HCT116 (cell line): Measurements from ENCODE around the gene PSMD12. TPM values are rescaled to one million over a fixed set of nuclear protein-coding genes. Genes with fewer than 3 reads are reported as not detected.
"Not testable (repeated sequence)": the region's sequence is repeated elsewhere in the genome, so short reads cannot be mapped to it uniquely, and the experiment has no call there.

Experiments used
- ATAC-seq: fragments of 200-7000 bp; cut with Tn5 transposase; 2 replicates; pipeline ENCODE4 v1.9.1; 2020; ENCODE audit warnings: mild to moderate bottlenecking, moderate library complexity
- BruUV-seq: library from RNA; stranded (reverse); fragments of 400-500 nt; replicated peaks from 2 replicates; lab custom pipeline; 2021; lab: Mats Ljungman, UMichigan
- CTCF ChIA-PET: fragments of 300-600 bp; sonication (Branson Sonifier 250); formaldehyde crosslinking; loops from one replicate; lab custom pipeline; 2021; ENCODE audit warnings: antibody characterized with exemption; lab: Charles Lee
- POLR2A ChIA-PET: fragments of 300-600, 350-600 bp; sonication (Branson Sonifier 250); formaldehyde crosslinking; loops from one replicate; lab custom pipeline; 2021; ENCODE audit warnings: antibody characterized with exemption; lab: Charles Lee
- RAD21 ChIA-PET, 2 experiments: fragments of 300-600 bp; sonication (Branson Sonifier 250); formaldehyde crosslinking; loops; one replicate each; lab custom pipeline; 2023; ENCODE audit warnings: low total read pairs in 2 of 2; ENCODE audit not compliant: uncharacterized antibody in 2 of 2, unreplicated experiment in 2 of 2, low non-redundant PET in 1 of 2; lab: Charles Lee
- DNase-seq: peaks from one replicate; pipeline ENCODE4 v3.0.0-alpha.2; 2010; ENCODE audit warnings: low read depth, low spot score
- H2AFZ ChIP-seq: fragments of 200-600 bp; shearing (Covaris generic), sonication (generic); 2 replicates; pipeline ENCODE4 v1.6.1; 2017; ENCODE audit warnings: low read depth, mixed run types, mixed read lengths, antibody characterized with exemption, low read length; ENCODE audit not compliant: poor library complexity, severe bottlenecking
- H3K27ac ChIP-seq: 2 replicates; pipeline ENCODE4 v1.5.1; 2012; ENCODE audit warnings: low read depth, low read length
- H3K27me3 ChIP-seq: fragments of 200-600 bp; sonication (generic); 2 replicates; pipeline ENCODE4 v1.6.1; 2016; ENCODE audit warnings: mixed run types, low read length, mixed read lengths; ENCODE audit not compliant: insufficient read depth
- H3K36me3 ChIP-seq, 2 experiments: fragments of 200-500 bp in 1 of 2; fragments of 200-600 bp in 1 of 2; sonication (Bioruptor generic) in 1 of 2; sonication (generic) in 1 of 2; 2 replicates each; pipeline versions ENCODE4 v1.5.1 to v1.6.1; 2014 to 2016; ENCODE audit warnings: low read length in 2 of 2, inconsistent platforms in 1 of 2, mixed read lengths in 1 of 2, mixed run types in 1 of 2; ENCODE audit not compliant: insufficient read depth in 2 of 2, control insufficient read depth in 1 of 2
- H3K4me1 ChIP-seq, 2 experiments: fragments of 200-600 bp in 1 of 2; sonication (generic) in 1 of 2; 2 replicates each; pipeline versions ENCODE4 v1.5.1 to v1.6.1; 2012 to 2017; ENCODE audit warnings: low read length in 2 of 2, inconsistent platforms in 1 of 2, mild to moderate bottlenecking in 1 of 2, mixed read lengths in 1 of 2, mixed run types in 1 of 2, moderate library complexity in 1 of 2; ENCODE audit not compliant: insufficient read depth in 2 of 2, control insufficient read depth in 1 of 2
- H3K4me2 ChIP-seq: fragments of 200-600 bp; sonication (generic); 2 replicates; pipeline ENCODE4 v1.6.1; 2017; ENCODE audit warnings: mixed run types, low read length, mixed read lengths
- H3K4me3 ChIP-seq, 2 experiments: fragments of 200-600 bp in 1 of 2; sonication (generic) in 1 of 2; replicated peaks in 1 of 2; 2 replicates each; pipeline ENCODE4 v1.5.1; 2011 to 2016; ENCODE audit warnings: low read length in 2 of 2, control low read depth in 1 of 2, low read depth in 1 of 2, mild to moderate bottlenecking in 1 of 2, mixed read lengths in 1 of 2, mixed run types in 1 of 2
- H3K79me2 ChIP-seq: fragments of 200-600 bp; sonication (generic); 2 replicates; pipeline ENCODE4 v1.6.1; 2017; ENCODE audit warnings: mild to moderate bottlenecking, mixed run types, low read length, moderate library complexity, mixed read lengths; ENCODE audit not compliant: insufficient read depth
- H3K9ac ChIP-seq: fragments of 200-600 bp; sonication (generic); 2 replicates; pipeline ENCODE4 v1.6.1; 2016; ENCODE audit warnings: low read length, mixed read lengths
- H3K9me2 ChIP-seq: fragments of 200-600 bp; sonication (generic), shearing (Covaris generic); 2 replicates; pipeline ENCODE4 v1.6.1; 2017; ENCODE audit warnings: mixed run types, mild to moderate bottlenecking, moderate library complexity; ENCODE audit not compliant: insufficient read depth
- H3K9me3 ChIP-seq, 2 experiments: fragments of 200-500 bp in 1 of 2; fragments of 200-600 bp in 1 of 2; sonication (Bioruptor generic) in 1 of 2; sonication (generic) in 1 of 2; 2 replicates each; pipeline ENCODE4 v1.6.1; 2014 to 2017; ENCODE audit warnings: low read length in 2 of 2, mixed read lengths in 2 of 2, inconsistent platforms in 1 of 2, low read depth in 1 of 2, mild to moderate bottlenecking in 1 of 2, mixed run types in 1 of 2, moderate library complexity in 1 of 2; ENCODE audit not compliant: control insufficient read depth in 1 of 2, insufficient read depth in 1 of 2
- H4K20me1 ChIP-seq: fragments of 200-600 bp; sonication (generic), shearing (Covaris generic); 2 replicates; pipeline ENCODE4 v1.6.1; 2017; ENCODE audit warnings: mixed run types, mild to moderate bottlenecking, moderate library complexity; ENCODE audit not compliant: insufficient read depth
- ATF3 ChIP-seq: IDR thresholded peaks from 2 replicates; pipeline ENCODE4 v1.6.1; 2012
- CBX3 ChIP-seq: IDR thresholded peaks from 2 replicates; pipeline ENCODE4 v1.6.1; 2012; ENCODE audit warnings: low read depth
- CEBPB ChIP-seq: IDR thresholded peaks from 2 replicates; pipeline ENCODE4 v1.6.1; 2012; ENCODE audit warnings: low read depth
- EZH2 ChIP-seq: fragments of 200-600 bp; sonication (generic); IDR thresholded peaks from 2 replicates; pipeline ENCODE4 v1.6.1; 2017; ENCODE audit warnings: antibody characterized with exemption, mixed run types
- JUND ChIP-seq: IDR thresholded peaks from 2 replicates; pipeline ENCODE4 v1.6.1; 2012
- POLR2A ChIP-seq: IDR thresholded peaks from 2 replicates; pipeline ENCODE4 v1.7.0; 2011; ENCODE audit warnings: borderline replicate concordance; ENCODE audit not compliant: insufficient read depth, insufficient read length; ENCODE audit errors: extremely low read depth
- POLR2AphosphoS5 ChIP-seq: IDR thresholded peaks from 2 replicates; pipeline ENCODE4 v1.6.1; 2011; ENCODE audit warnings: mild to moderate bottlenecking, low read depth, low read length, moderate library complexity
- SP1 ChIP-seq: IDR thresholded peaks from 2 replicates; pipeline ENCODE4 v1.6.1; 2012; ENCODE audit warnings: low read depth
- TCF7L2 ChIP-seq: IDR thresholded peaks from 2 replicates; pipeline ENCODE4 v1.7.0; 2011; ENCODE audit warnings: borderline replicate concordance, inconsistent platforms; ENCODE audit not compliant: insufficient read depth, insufficient read length; ENCODE audit errors: extremely low read depth
- YY1 ChIP-seq: IDR thresholded peaks from 2 replicates; pipeline ENCODE4 v1.6.1; 2011; ENCODE audit warnings: low read length, low read depth, moderate library complexity, mild to moderate bottlenecking; ENCODE audit not compliant: insufficient replicate concordance; ENCODE audit errors: extremely low read depth
- ZNF274 ChIP-seq: fragments of 200-500 bp; sonication (Bioruptor generic); IDR thresholded peaks from 2 replicates; pipeline ENCODE4 v1.6.1; 2014; ENCODE audit warnings: mild to moderate bottlenecking, low read depth, low read length, inconsistent platforms
- intact Hi-C: fragments of 100-400 bp; cut with micrococcal nuclease; formaldehyde crosslinking; loops from 2 replicates; pipeline ENCODE4 v1.10.0; 2022
- total RNA-seq: library from RNA; stranded (reverse); gene quantifications from one replicate; pipeline ENCODE4 v1.2.1, GENCODE V29; 2021; ENCODE audit not compliant: unreplicated experiment
- TF ChIP-seq, protein P1 (sequence below), 3 experiments: fragments of 200-600 bp in 1 of 3; sonication (generic) in 1 of 3; IDR thresholded peaks in 2 of 3; conservative IDR thresholded peaks in 1 of 3; 2 replicates each; pipeline ENCODE4 v1.5.1; 2012 to 2017; ENCODE audit warnings: low read depth in 2 of 3, low read length in 2 of 3, antibody characterized with exemption in 1 of 3, borderline replicate concordance in 1 of 3, control low read depth in 1 of 3, mild to moderate bottlenecking in 1 of 3, mixed read lengths in 1 of 3, mixed run types in 1 of 3, moderate library complexity in 1 of 3; ENCODE audit not compliant: insufficient read depth in 1 of 3

PSMD12 gene
- total RNA-seq, 1 experiment from 2014 or later, result 115 TPM

DNA sequence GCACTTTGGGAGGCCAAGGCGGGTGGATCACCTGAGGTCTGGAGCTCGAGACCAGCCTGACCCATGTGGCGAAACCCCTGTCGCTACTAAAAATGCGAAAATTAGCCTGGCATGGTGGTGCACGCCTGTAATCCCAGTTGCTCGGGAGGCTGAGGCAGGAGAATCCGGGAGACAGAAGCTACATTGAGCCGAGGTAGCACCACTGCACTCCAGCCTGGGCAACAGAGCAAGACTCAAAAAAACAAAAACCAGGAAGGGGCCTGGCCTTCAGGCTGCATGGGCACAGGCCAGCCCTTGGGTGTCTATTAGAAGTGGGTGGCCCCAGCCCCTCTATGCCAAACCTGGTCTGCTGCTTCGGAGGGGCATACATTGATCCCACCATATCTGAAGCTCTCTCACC is 56.0 kb downstream of the PSMD12 start:
- H3K4me3 ChIP-seq, result no peak overlapping the region
- BruUV-seq, result no TSS peak
- ChIA-PET CTCF (interaction anchor here (1.2 kb wide), 1 partner anchor 37 kb away, joined by 3 read pairs; no protein-coding TSS in a partner anchor), POLR2A (no interaction called here), RAD21 (no interaction called here)
- no peaks in the 10 kb centered on the region for H3K9me3 ChIP-seq
- H3K27ac ChIP-seq, result no peak overlapping the region
- H3K9me2 ChIP-seq, result no peaks in the 10 kb centered on the region
- TF ChIP-seq TCF7L2 (no peak), CEBPB (no peak), CBX3 (no peak), POLR2A (no peak), POLR2AphosphoS5 (no peak), EZH2 (no peak), SP1 (no peak), YY1 (no peak), ZNF274 (no peak), JUND (no peak), ATF3 (no peak)
- TF ChIP-seq, protein P1, sequence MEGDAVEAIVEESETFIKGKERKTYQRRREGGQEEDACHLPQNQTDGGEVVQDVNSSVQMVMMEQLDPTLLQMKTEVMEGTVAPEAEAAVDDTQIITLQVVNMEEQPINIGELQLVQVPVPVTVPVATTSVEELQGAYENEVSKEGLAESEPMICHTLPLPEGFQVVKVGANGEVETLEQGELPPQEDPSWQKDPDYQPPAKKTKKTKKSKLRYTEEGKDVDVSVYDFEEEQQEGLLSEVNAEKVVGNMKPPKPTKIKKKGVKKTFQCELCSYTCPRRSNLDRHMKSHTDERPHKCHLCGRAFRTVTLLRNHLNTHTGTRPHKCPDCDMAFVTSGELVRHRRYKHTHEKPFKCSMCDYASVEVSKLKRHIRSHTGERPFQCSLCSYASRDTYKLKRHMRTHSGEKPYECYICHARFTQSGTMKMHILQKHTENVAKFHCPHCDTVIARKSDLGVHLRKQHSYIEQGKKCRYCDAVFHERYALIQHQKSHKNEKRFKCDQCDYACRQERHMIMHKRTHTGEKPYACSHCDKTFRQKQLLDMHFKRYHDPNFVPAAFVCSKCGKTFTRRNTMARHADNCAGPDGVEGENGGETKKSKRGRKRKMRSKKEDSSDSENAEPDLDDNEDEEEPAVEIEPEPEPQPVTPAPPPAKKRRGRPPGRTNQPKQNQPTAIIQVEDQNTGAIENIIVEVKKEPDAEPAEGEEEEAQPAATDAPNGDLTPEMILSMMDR (IDR thresholded peaks at IDR 0.05 in 2 of 3, conservative IDR thresholded peaks at IDR 0.05 in 1 of 3; ENCODE audit: borderline replicate concordance in 1 of 3, insufficient read depth in 1 of 3, low read depth in 2 of 3, low read length in 2 of 3), result no peak
- no peaks in the 10 kb centered on the region for H3K36me3 ChIP-seq
- no peak overlapping the region for H2AFZ ChIP-seq
- no peaks in the 10 kb centered on the region for H4K20me1 ChIP-seq
- H3K27me3 ChIP-seq, result no peaks in the 10 kb centered on the region
- no peak overlapping the region for H3K9ac ChIP-seq
- ATAC-seq, result no peak
- DNase-seq, result no peak
- no peak overlapping the region for H3K4me2 ChIP-seq
- H3K79me2 ChIP-seq, result no peaks in the 10 kb centered on the region
- intact Hi-C loops, result no loop called here
- H3K4me1 ChIP-seq, result peaks cover 7 to 12% of the 10 kb centered on the region in 2 experiments

DNA sequence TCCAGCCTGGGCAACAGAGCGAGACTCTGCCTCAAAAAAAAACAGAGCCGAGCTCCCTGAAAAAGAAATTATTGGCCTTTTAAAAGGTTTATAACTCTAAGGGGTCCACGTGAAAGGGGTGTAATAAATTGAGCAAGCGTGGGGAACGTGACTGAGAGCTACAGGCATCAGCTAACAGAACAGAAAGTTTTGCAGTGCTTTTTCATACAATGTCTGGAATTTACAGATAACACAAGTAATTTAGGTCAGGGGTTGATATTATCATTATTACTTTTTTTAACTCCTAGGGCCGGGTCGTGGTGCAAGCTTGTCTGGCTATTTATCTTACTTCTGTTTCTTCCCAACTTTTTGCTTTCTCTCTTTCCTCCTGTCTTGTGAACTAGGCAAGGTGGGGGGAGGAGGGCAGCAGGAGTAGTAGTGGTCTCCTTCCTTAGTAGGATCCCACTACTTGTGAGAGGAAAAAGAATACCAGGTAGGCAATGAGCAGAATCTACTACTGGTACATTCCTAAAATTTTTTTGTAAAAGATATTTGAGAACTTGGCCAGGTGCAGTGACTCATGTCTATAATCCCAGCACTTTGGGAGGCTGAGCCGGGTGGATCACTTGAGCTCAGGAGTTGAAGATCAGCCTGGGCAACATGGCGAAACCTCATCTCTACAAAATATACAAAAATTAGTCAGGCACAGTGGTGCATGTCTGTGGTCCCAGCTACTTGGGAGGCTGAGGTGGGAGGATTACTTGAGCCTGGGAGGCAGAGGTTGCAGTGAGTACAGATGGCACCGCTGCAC is 60.7 kb downstream of the PSMD12 start:
- Histone ChIP-seq H3K4me2 (peak overlapping the region; percentile 54), H3K4me1 (peaks cover 7 to 13% of the 10 kb centered on the region in 2 experiments), H2AFZ (peak overlapping the region; percentile 44)
- BruUV-seq, H3K4me3 ChIP-seq, H3K36me3 ChIP-seq, RAD21 ChIA-PET, H3K79me2 ChIP-seq, H3K9ac ChIP-seq, intact Hi-C loops, H3K9me3 ChIP-seq, H3K27ac ChIP-seq, H4K20me1 ChIP-seq, DNase-seq, H3K9me2 ChIP-seq, H3K27me3 ChIP-seq, POLR2A ChIA-PET: not testable (repeated sequence)
- peak; percentile 81 for ATAC-seq
- CTCF ChIA-PET, result interaction anchor here (0.8 kb wide), 1 partner anchor 473 kb away, joined by 3 read pairs; no protein-coding TSS in a partner anchor
